HepG2 (cell line): Measurements from ENCODE around the gene ABCC8. TPM values are rescaled to one million over a fixed set of nuclear protein-coding genes. Genes with fewer than 3 reads are reported as not detected.

ENCODE experiments used
- ATAC-seq: fragments of 200-7000 bp; cut with Tn5 transposase; 3 replicates; pipeline ENCODE4 v1.9.1; 2020; ENCODE audit warnings: mild to moderate bottlenecking, moderate library complexity
- BruUV-seq: library from RNA; stranded (reverse); fragments of 400-500 nt; replicated peaks from 2 replicates; lab custom pipeline; 2021; lab: Mats Ljungman, UMichigan
- CTCF ChIA-PET: fragments of 300-600 bp; formaldehyde crosslinking; extraction: SDS; loops from one replicate; lab custom pipeline; 2021; ENCODE audit warnings: low total read pairs, inconsistent platforms, low intra/inter-chr PET ratio; lab: Yijun Ruan, JAX
- POLR2A ChIA-PET: fragments of 350-600 bp; sonication (Branson Sonifier 250); formaldehyde crosslinking; loops from one replicate; lab custom pipeline; 2020; ENCODE audit warnings: antibody characterized with exemption, inconsistent platforms; lab: Yijun Ruan, JAX
- DNase-seq: peaks from one replicate; pipeline ENCODE4 v3.0.0-alpha.2; 2015; ENCODE audit warnings: low spot score
- FAIRE-seq: peaks from 3 replicates; lab custom pipeline; 2011; peaks lifted over from hg19 to GRCh38; lab: Jason Lieb, UNC
- H2AFZ ChIP-seq: one replicate; pipeline ENCODE4 v1.6.1; 2011; ENCODE audit warnings: low read length, inconsistent platforms
- H3K27ac ChIP-seq: fragments of 300-600 bp; 3 replicates; pipeline ENCODE4 v1.8.0; 2011; ENCODE audit warnings: mixed run types, mild to moderate bottlenecking, mixed read lengths, low read length, inconsistent platforms; ENCODE audit not compliant: insufficient read depth; ENCODE audit errors: extremely low read length
- H3K27me3 ChIP-seq, 2 experiments: fragments of 200-600 bp in 1 of 2; 2 replicates in 1 of 2; 3 replicates in 1 of 2; pipeline versions ENCODE4 v1.6.0 to v1.8.0; 2011; ENCODE audit warnings: low read length in 2 of 2, mild to moderate bottlenecking in 2 of 2, moderate library complexity in 2 of 2, inconsistent platforms in 1 of 2; ENCODE audit not compliant: insufficient read depth in 2 of 2, control insufficient read depth in 1 of 2
- H3K36me3 ChIP-seq, 2 experiments: fragments of 200-600 bp in 1 of 2; replicated peaks in 1 of 2; 2 replicates in 1 of 2; 3 replicates in 1 of 2; pipeline versions ENCODE4 v1.5.1 to v1.8.0; 2011; ENCODE audit warnings: low read length in 2 of 2, inconsistent platforms in 1 of 2; ENCODE audit not compliant: insufficient read depth in 2 of 2, control insufficient read depth in 1 of 2
- H3K4me1 ChIP-seq: 2 replicates; pipeline ENCODE4 v1.5.1; 2012; ENCODE audit warnings: low read length, inconsistent platforms; ENCODE audit not compliant: insufficient read depth
- H3K4me2 ChIP-seq: 2 replicates; pipeline ENCODE4 v1.6.0; 2011; ENCODE audit warnings: low read depth, low read length, inconsistent platforms
- H3K4me3 ChIP-seq, 3 experiments: fragments of 200-600 bp in 1 of 3; sonication (generic), shearing (Covaris generic) in 1 of 3; replicated peaks in 1 of 3; 2 replicates each; pipeline ENCODE4 v1.5.1; 2011 to 2016; ENCODE audit warnings: low read length in 3 of 3, inconsistent platforms in 2 of 3, low read depth in 2 of 3, mild to moderate bottlenecking in 2 of 3, control low read depth in 1 of 3, mixed read lengths in 1 of 3; ENCODE audit not compliant: insufficient read depth in 1 of 3
- H3K79me2 ChIP-seq: one replicate; pipeline ENCODE4 v1.6.1; 2011; ENCODE audit warnings: low read length, inconsistent platforms; ENCODE audit not compliant: insufficient read depth
- H3K9ac ChIP-seq: 2 replicates; pipeline ENCODE4 v1.6.0; 2011; ENCODE audit warnings: mild to moderate bottlenecking, low read depth, low read length, inconsistent platforms; ENCODE audit not compliant: insufficient read depth
- H3K9me3 ChIP-seq: 2 replicates; pipeline ENCODE4 v1.5.1; 2012; ENCODE audit warnings: mild to moderate bottlenecking, low read length
- H4K20me1 ChIP-seq: 2 replicates; pipeline ENCODE4 v1.6.0; 2011; ENCODE audit warnings: inconsistent platforms, mild to moderate bottlenecking, low read length, moderate library complexity; ENCODE audit not compliant: insufficient read depth
- GABPB1 ChIP-seq: IDR thresholded peaks from 2 replicates; pipeline ENCODE4 v1.6.1; 2016; ENCODE audit warnings: mild to moderate bottlenecking, missing genetic modification reagents, moderate library complexity, missing compliant biosample characterization
- HMGA1 ChIP-seq: sonication (generic); formaldehyde crosslinking; conservative IDR thresholded peaks from 2 replicates; pipeline ENCODE4 v1.4.0; 2020; ENCODE audit warnings: missing genetic modification reagents
- KDM3A ChIP-seq: IDR thresholded peaks from 2 replicates; pipeline ENCODE4 v1.6.1; 2018; ENCODE audit warnings: low read depth, missing compliant biosample characterization
- ONECUT2 ChIP-seq: sonication (generic); formaldehyde crosslinking; IDR thresholded peaks from 2 replicates; pipeline ENCODE4 v1.4.0; 2020; ENCODE audit warnings: missing genetic modification reagents
- REL ChIP-seq: sonication (generic); formaldehyde crosslinking; conservative IDR thresholded peaks from 2 replicates; pipeline ENCODE4 v1.8.0; 2022; ENCODE audit warnings: mild to moderate bottlenecking, missing genetic modification reagents, moderate library complexity
- RXRB ChIP-seq: IDR thresholded peaks from 2 replicates; pipeline ENCODE4 v1.6.1; 2016; ENCODE audit warnings: borderline replicate concordance, missing genetic modification reagents, missing compliant biosample characterization
- SP1 ChIP-seq, 2 experiments: fragments of 450-650 bp in 1 of 2; sonication (generic) in 1 of 2; formaldehyde crosslinking in 1 of 2; IDR thresholded peaks; 2 replicates each; pipeline versions ENCODE4 v1.4.0 to v1.6.1; 2016 to 2020; ENCODE audit warnings: missing genetic modification reagents in 1 of 2
- ZEB1 ChIP-seq: IDR thresholded peaks from 2 replicates; pipeline ENCODE4 v1.6.1; 2012; ENCODE audit warnings: mild to moderate bottlenecking, low read depth, inconsistent platforms; ENCODE audit not compliant: insufficient replicate concordance
- ZNF101 ChIP-seq: sonication (generic); formaldehyde crosslinking; IDR thresholded peaks from 2 replicates; pipeline ENCODE4 v1.4.0; 2020; ENCODE audit warnings: mild to moderate bottlenecking, low read depth, missing genetic modification reagents, borderline replicate concordance
- ZNF224 ChIP-seq: sonication (generic); formaldehyde crosslinking; IDR thresholded peaks from 2 replicates; pipeline ENCODE4 v1.5.0; 2020; ENCODE audit warnings: mild to moderate bottlenecking, missing genetic modification reagents
- ZNF460 ChIP-seq: sonication (generic); formaldehyde crosslinking; IDR thresholded peaks from 2 replicates; pipeline ENCODE4 v1.5.1; 2020; ENCODE audit warnings: missing genetic modification reagents, mild to moderate bottlenecking, borderline replicate concordance
- WGBS: methylation state at CpG from one replicate; pipeline ENCODE4 v1.1.6; 2017; ENCODE audit warnings: low lambda C conversion rate; 5-methylcytosine and 5-hydroxymethylcytosine counted together
- in situ Hi-C: cut with HindIII; loops from 2 replicates; pipeline ENCODE4 v1.10.0; 2017; ENCODE audit warnings: low pct_unique_long_range_greater_than_20kb; ENCODE audit not compliant: extremely low pct_ligation_motif_present
- intact Hi-C: fragments of 100-400 bp; cut with micrococcal nuclease; formaldehyde crosslinking; loops from one replicate; pipeline ENCODE4 v1.10.0; 2022; ENCODE audit not compliant: unreplicated experiment
- polyA plus RNA-seq, 8 experiments: library from polyadenylated mRNA; depleted of rRNA in 3 of 8; stranded (reverse) in 7 of 8; unstranded in 1 of 8; fragments of >200 nt; fragmentation: Illumina TruSeq in 4 of 8; extraction: Trizol in 4 of 8; gene quantifications; 2 replicates each; pipeline versions ENCODE4 v1.2.1 to v1.2.3, GENCODE V29; 2011 to 2016; ENCODE audit warnings: low read depth in 4 of 8, missing spikeins in 1 of 8, mixed read lengths in 1 of 8; ENCODE audit not compliant: insufficient read depth in 1 of 8
- total RNA-seq, 5 experiments: library from RNA; depleted of rRNA; stranded (reverse); fragments of >200 nt; fragmentation: Illumina TruSeq; extraction: Trizol; gene quantifications; 2 replicates each; pipeline ENCODE4 v1.2.3, GENCODE V29; 2016; ENCODE audit warnings: low read depth in 1 of 5
- TF ChIP-seq, protein P1 (sequence below): sonication (generic); formaldehyde crosslinking; IDR thresholded peaks from 2 replicates; pipeline ENCODE4 v1.4.0; 2020; ENCODE audit warnings: missing genetic modification reagents
- TF ChIP-seq, protein P2 (sequence below): sonication (generic); formaldehyde crosslinking; IDR thresholded peaks from 2 replicates; pipeline ENCODE4 v1.5.0; 2020; ENCODE audit warnings: missing genetic modification reagents

The ABCC8 gene
- total and polyA plus RNA-seq, 2 of the 13 experiments (the other 11 are each of a cell fraction or from before 2014, with no cell fraction given): not detected

DNA sequence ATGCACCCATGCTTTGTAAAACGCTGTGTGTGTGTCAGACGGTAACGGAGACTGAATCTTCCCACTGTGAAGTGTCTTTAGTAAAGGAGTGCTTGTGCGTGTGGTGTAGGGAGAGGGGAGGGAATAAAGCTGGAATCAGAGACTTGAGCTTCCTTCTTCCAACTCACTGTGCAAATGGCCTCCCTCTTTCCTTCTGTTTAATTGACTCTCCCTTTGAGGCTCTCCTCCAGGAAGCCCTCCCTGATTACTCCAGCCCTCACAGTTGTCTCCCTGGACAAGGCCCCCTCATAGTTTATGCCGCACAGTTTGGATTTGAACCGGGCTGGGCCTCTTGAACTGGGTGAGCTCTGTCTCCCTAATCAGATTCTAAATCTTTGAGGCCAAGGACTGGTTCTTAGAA, 65.2 kb downstream of the ABCC8 start:
- Histone ChIP-seq H3K36me3 (no peaks in the 10 kb centered on the region), H3K27ac (no peak overlapping the region), H3K9me3 (no peaks in the 10 kb centered on the region), H3K79me2 (no peaks in the 10 kb centered on the region), H4K20me1 (no peaks in the 10 kb centered on the region), H3K9ac (no peak overlapping the region), H2AFZ (no peak overlapping the region), H3K4me3 (no peak overlapping the region), H3K27me3 (no peaks in the 10 kb centered on the region; a peak in 2 of 5 replicates), H3K4me2 (no peak overlapping the region), H3K4me1 (peaks cover 11% of the 10 kb centered on the region)
- ATAC-seq (no peak), FAIRE-seq (no peak), DNase-seq (no peak)
- POLR2A ChIA-PET: no interaction called here
- 66% methylated on average over 6 of the region's 6 CpGs for WGBS
- no TSS peak for BruUV-seq
- intact Hi-C loops (no loop called here), in situ Hi-C loops (no loop called here)
- CTCF ChIA-PET: no interaction called here
- TF ChIP-seq ZNF101 (CRISPR knock-in tag) (no peak), ONECUT2 (no peak), GABPB1 (no peak), ZNF224 (CRISPR knock-in tag) (no peak), RXRB (CRISPR knock-in tag) (no peak), ZEB1 (no peak), SP1 (IDR thresholded peaks at IDR 0.05) (no peak), SP1 (CRISPR knock-in tag; IDR thresholded peaks at IDR 0.05) (no peak), HMGA1 (CRISPR knock-in tag) (no peak), ZNF460 (CRISPR knock-in tag) (no peak), KDM3A (CRISPR knock-in tag) (no peak), REL (CRISPR knock-in tag) (no peak)
- TF ChIP-seq, protein P1, sequence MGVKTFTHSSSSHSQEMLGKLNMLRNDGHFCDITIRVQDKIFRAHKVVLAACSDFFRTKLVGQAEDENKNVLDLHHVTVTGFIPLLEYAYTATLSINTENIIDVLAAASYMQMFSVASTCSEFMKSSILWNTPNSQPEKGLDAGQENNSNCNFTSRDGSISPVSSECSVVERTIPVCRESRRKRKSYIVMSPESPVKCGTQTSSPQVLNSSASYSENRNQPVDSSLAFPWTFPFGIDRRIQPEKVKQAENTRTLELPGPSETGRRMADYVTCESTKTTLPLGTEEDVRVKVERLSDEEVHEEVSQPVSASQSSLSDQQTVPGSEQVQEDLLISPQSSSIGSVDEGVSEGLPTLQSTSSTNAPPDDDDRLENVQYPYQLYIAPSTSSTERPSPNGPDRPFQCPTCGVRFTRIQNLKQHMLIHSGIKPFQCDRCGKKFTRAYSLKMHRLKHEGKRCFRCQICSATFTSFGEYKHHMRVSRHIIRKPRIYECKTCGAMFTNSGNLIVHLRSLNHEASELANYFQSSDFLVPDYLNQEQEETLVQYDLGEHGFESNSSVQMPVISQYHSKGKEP (CRISPR knock-in tag): no peak
- TF ChIP-seq, protein P2, sequence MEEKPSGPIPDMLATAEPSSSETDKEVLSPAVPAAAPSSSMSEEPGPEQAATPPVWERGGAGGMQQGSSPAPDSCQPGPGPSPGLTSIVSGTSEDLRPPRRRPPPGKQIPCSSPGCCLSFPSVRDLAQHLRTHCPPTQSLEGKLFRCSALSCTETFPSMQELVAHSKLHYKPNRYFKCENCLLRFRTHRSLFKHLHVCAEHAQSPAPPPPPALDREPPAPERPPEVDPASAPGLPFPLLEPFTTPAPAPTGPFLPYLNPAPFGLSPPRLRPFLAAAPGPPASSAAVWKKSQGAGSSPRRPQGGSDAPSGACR (CRISPR knock-in tag): no peak
